Muscle of back (tissue), 11 donors: Measurements from ENCODE around the gene NPHP4. TPM values are rescaled to one million over a fixed set of nuclear protein-coding genes. Genes with fewer than 3 reads are reported as not detected.

Source experiments
- DNase-seq, 3 donors: peaks; one replicate each; pipeline versions ENCODE4 v3.0.0 to v3.0.0-alpha.2; 2013
- polyA plus RNA-seq, 10 donors: library from polyadenylated mRNA; unstranded; fragments of 120-200 nt; gene quantifications; one replicate each; pipeline ENCODE4 v1.2.1, GENCODE V29; 2013; ENCODE audit not compliant: insufficient read length in 10 of 10

The NPHP4 gene
- polyA plus RNA-seq, 10 donors, result 2.9 to 6.4 (median 3.6) TPM

DNA sequence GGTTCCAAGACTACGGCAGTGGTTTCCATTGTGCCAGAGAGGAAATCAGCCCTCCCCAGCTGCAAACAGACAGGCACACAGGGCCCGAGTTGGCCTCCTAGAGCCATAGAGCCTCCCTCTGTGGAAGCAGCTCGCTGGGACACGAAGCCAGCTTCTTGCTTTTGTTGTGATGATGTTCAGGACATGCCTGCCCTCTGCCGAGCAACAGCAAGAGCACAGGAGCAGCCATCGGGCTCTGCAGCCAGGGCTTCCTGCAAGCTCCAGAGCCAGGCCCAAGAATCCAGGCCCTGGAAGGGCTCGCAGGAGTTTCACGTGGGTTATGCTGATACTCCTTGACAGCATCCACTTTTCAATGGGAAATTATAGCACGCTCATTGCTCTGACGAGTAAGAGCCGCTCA is 18.5 kb downstream of the NPHP4 start:
- DNase-seq, result peak in 2 of 3 donors; percentile 30 to 57

DNA sequence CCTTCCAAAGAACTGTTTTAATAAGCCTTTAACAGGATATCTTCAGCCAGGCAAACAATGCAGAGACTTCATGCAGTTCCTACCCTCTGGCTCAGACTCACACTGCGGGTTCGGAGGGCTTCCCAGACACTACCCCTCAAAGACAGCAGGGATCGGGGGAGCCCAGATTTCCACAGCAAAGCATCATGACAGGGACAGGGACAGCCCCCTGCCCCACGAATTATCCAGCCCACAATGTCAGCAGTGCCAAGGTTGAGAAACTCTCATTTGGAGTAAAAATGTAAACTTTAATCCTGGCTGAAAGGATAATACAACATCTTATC is 20.1 kb downstream of the NPHP4 start:
- no peak for DNase-seq

DNA sequence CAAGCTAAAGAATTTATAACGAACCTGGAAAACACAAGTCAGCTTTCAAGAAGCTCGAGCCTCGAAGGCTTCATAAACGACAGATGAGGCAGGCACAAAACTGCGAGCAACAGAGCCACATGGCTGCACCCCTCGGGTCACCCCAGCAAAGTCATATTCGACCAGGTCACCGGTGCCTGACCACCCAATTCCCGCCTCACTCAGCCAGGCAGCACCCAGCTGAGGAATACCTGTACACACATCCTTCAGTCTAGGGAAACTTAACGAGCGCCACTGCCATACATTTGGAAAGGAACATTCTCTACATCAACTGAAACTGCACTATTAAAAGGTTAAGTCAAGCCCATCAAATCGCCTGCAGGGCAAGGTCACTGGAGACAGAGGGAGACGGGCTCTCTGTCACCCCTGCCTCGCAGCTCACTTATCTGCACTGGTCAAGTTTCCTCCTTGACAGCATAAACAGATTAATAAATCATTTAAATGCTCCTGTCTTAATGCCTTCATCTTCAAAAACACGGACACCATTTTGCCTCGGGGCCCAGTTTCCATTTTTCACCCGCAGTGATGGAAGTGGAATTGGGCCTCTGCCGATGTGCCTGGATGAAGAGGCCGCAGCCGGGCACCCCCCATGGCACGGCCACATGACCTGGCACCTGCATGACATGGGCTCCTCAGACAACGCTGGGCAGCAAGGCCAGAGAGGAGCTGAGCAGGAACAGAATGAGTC is 20.6 kb downstream of the NPHP4 start:
- no peak for DNase-seq

DNA sequence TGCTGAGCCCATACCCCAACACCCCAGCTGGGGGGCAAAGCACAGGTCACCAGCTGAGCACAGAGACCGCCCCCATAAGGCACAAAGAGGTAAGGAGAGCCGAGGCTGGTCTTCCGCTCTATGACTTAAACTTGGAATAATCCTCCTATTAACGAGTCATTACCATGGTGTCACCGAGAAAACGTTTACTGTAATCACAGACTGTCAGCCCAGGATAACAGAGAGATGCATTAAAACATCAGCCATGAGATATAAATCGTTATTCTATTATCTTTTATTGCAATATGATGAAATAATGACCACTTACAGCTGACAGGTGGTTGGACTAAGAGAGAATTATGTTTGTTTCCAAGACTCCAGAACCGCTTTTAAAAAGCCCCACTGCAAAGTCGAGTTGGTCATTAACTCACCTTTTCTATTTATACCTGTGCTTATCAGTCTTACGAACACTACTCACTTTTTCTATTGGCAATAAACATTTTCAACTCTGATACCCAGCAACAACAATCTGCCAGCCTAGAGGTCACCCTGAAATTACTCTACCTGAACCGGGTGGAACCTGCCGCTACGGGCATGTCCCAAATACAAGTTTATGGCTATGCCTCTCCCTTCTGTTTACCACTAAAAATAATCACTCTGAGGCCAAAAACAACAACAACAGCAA is 21.5 kb downstream of the NPHP4 start:
- DNase-seq, result no peak

DNA sequence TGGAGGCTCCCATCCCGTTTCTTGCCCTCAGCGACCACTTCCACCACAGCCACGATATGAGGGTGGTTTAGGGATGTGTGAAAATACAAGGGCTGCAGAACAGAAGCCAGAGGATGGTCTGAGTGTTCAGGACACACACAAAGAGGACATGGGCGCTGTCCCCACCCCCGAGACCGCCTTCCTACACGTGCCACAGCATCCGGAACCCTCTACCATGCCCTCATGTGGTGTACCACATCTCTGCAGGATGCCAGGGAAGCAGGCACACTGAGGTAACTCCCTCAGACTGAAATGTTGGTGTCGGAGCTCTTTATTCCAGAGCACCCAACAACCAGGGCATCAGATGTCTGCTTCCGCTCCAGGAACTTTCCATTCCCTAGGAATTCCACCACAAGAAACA is 23.1 kb downstream of the NPHP4 start:
- no peak for DNase-seq

DNA sequence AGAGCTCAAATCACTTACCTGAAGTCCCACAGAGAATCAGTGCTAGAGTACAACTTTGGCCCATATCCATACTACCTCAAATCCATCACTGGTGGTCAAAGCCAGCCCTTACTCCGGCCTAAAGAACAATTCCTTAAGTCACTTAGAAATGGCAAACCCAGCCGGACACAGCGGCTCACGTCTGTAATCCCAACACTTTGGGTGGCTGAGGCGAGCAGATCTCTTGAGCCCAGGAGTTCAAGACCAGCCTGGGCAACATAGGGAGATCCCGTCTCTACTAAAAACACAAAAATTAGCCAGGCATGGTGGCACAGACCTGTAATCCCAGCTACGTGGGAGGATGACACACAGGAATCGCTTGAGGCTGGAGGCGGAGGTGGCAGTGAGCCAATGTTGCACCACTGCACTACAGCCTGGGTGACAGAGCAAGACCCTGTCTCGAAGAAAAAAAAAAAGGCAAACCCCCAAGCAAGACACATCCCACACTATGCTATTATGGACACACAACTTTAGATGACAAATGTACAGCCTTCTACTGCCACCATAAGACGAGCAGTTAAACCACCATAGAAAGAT is 24.0 kb downstream of the NPHP4 start:
- DNase-seq, result no peak

DNA sequence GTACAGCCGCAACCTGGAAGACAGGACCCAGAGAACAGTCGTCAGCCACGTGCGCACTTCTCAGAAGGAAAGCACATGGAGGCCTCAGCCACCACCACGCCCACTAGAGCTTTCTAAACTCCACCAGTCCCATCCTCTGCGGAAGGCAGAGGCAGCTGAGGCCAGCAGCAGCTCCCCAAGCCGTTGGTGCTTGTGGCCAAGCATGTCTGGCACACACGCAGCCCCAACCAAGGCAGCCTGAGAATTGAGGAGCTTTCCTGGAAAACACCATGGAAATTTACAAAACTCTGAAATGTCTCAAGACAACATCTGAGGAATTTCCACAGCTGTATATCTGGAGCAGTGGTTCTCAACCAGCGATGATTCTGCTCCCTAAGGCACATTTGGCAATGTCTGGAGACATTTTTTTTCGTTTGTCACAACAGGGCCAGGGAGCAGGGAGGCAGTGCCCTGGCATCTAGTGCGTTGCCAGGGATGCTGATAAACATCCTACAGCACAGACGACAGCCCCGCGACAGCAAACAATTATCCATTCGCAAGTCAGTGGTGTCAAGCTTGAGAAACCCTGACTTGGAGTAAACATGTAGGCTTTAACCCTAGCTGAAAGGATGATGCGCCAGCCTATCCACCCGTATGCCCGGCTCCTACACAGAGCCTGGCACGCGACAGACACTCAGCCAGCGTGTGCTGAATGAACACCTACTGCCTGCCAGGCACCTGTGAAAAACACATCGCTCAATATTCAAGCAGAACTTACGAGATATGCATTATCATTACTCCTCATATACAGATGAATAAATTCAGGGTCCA is 24.7 kb downstream of the NPHP4 start:
- peak; percentile 30 to 76 (median 59) for DNase-seq

DNA sequence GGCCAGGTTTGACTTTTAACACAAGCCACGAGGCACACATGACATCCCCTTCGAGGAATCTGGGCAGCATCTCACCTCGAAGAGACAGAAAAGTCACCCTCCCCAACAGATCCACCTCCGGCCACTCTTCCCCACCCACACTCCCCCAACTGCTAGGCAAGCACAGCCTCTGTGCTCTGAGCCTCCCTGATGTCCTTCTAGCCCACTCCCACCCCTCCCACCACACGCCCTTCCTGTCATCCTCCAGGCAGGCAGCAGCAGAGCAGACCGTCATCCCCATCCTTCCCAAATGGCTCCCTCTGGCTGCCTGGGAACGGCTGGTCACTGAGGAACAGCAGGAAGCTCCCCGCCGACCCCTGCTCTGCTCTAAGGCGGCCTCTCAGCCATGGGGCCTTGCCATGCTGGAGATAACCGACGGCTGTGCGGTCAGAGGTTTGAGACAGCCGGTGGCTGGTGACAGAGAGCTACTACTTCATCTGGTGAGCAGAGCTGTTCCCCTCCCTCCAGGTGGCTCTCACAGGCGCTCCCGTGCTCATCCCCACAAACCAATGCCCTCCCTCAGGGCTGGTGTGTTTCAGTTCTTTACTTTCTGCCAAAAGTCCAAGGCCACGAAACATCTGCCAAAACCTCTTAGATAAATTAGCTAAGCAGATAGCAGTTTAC is 25.6 kb downstream of the NPHP4 start:
- peak in 2 of 3 donors; percentile 22 to 56 for DNase-seq

DNA sequence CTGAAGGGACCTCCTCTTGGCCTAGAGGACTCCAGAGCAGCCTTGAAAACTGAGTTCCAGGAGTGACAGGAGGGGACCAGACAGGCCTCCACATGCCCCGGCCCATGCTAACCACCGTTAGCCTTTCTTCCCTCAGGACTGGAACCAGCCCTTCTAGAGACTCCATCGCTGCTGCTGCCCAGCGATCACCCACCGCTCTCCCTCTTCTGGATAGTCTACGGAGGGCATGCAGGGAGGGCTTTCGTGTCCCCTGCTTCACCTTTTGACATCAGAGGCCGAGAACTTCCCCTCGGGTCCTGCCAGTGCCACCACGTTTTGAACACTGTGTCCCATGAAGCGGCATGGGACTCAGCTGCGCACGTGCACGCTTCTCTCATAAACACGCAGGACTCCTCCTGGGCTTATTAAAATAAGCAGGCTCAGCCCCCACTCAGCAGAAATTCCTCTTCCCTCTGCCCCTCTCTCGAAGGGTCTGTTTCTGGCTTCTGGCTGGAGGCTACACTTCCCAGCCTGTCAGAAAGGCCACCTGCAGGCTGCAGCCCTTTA is 26.6 kb downstream of the NPHP4 start:
- no peak for DNase-seq

DNA sequence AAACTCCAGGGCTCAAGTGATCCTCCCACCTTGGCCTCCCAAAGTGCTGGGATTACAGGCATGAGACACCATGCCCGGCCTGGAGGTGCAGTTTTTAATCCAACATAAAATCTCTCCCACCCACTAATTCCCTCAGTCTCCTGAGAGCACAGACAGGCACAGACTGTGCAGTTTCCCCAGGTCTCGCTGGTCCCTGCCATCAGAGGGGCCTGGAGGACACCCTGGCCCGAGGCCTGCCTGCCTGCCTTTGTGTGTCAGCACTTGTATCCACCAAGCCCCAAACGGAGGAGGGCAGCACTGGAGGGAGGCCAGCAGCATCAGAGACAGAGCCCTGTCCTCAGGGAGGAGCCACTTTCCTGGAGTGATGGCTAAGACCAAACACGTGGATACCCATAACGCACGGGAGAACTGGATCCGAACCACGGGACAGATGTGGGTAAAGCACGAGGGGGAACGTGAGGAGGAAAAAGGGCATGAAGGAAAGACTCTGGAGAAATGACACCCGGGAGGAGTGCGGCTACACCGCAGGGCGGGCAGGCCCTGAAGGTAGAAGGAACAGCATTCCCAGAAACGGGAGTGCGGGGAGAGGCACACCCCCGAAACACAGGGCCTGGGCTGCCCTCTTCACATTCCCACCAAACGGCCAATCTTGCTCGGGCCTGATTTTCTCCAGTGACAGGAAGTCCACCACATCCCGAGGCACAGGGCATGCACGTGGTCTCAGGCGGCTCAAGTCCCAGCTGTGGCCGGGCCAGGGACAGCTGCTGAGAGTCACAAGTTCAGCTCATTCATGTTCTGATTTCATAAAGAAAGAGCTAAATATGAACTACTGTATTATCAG is 29.7 kb downstream of the NPHP4 start:
- DNase-seq, result no peak

DNA sequence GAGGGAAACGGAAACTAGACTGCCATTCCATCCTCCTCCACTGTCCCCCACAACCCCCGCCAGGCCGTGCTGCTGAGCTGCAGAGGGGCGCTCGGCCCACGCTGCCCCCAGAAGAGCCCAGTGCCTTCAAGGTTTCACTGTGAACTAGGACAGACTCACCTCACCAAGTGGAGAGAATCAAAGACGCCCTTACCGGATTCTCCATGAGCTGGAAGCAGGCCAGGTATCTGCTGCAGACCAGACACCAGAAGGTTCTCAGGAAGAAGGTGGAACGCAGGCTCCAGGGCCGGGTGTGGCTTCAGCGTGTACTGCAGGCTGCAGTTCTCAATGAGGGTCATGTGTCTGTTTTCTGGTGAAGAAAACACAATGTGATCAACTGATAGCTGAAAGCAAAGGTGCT is 30.6 kb downstream of the NPHP4 start:
- DNase-seq, result no peak

DNA sequence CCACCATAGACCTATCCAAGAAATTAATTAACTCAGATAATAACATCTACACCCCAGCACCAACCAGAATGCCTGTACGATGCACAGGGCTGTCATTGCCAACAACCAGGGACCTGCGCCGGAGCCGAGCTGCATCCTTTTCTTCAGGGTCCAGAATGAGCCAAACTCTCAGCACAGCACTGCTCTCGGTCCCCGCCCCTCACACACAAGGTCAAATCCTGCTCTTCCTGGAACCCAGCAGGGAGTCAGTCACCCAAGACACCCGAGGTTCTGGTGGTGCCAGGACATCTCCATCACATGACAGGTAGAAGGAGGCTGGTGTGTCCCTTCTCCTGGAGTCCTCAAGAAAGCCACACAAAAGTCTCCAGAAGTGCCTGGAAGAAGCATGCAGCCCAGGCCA is 31.9 kb downstream of the NPHP4 start:
- DNase-seq, result no peak

DNA sequence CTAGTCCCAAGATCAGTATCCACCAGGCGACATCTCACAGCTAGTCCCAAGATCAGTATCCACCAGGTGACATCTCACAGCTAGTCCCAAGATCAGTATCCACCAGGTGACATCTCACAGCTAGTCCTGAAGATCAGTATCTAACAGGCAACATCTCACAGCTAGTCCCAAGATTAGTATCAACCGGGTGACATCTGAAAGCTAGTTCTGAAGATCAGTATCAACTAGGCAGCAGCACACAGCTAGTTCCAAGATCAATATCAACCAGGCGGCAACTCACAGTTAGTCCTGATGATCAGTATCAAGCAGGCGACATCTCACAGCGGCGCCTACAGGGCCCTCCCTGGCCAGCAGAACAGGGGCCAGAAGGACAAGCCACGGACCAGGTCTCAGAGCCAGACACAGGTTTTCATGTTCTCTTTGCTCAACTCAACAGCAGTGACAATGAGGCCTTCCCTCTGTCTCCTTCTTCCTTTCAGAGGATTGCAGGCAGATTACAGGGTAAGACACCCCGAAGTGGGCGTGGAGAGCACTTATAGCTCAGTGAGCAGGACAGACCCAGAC is 32.5 kb downstream of the NPHP4 start:
- DNase-seq, result no peak

DNA sequence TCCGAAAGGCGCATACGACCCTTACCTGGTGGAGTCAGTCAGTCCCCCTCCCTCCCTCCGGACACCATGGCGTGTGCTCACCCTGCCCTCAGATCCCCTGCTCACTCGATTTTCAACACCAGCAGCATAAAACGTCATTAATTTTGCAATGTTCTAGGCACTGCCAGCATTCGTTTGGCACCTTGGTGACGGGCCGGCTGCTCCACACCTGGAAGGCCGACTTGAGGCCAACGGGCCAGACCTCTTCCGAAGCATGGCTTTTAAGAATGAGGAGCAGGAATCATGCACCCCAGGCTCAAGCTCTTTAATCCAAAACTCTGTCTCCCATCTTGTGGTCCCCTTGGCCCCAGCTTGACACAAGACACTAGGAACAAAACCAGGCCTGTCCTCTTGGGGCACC is 33.1 kb downstream of the NPHP4 start:
- DNase-seq, result no peak

DNA sequence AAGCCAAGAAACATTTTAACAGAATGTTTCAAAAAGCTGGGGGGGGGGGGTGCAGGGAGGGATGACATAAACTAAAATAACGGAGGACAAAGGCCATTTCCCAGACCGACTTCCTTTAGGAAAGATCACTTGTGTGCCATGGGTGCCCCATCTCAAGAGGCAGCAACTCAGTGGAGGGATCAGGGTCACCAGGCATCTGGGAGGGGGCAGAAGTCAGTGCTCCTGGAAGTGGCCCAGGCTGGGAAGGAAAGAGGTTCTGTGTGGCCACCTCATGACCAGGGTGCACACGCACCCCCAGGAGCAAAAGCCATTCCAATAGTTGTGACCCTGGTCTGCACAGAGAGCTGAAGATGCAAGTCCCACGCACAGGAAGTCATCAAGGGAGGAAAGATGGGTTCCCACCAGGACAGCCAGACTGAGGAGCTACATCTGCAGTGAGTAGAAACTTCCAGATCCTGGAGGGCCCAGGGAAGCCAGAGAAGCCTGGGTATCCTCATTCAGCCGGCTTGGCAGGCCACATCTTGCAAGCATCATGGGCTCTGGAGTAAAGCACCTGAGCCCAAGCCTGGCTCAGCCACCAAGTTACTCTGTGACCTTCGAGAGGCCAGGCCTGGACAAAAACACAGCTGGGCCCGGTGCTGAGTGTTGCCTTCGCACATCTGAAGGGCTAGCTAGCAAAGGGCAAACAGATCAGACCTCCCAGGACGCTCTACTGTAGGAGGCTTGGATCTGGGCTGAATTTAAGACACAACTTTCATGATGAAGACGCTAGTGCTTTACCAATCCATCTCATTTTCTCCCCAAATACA is 36.0 kb downstream of the NPHP4 start:
- DNase-seq, result no peak

DNA sequence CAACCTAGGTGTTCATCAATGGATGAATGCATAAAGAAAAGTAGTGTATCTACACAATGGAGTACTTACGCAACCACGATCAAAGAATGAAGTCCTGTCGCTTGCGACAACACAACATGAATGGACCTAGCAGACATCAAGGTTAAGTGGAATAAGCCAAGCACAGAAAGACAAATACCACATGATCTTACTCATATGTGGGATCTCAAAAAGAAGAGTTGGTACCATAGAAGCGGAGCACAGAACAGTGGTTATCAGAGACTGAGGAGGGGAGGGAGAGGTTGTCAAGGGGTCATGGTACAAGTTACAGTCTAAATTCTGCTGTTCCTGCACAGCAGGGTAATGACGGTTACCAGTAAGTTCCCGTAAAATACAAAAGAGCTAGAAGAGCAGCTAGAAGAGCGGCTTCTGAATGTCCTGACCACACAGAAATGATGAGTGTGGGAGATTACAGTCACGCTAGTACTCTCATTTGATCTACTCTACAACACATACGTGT is 36.7 kb downstream of the NPHP4 start:
- DNase-seq, result no peak

DNA sequence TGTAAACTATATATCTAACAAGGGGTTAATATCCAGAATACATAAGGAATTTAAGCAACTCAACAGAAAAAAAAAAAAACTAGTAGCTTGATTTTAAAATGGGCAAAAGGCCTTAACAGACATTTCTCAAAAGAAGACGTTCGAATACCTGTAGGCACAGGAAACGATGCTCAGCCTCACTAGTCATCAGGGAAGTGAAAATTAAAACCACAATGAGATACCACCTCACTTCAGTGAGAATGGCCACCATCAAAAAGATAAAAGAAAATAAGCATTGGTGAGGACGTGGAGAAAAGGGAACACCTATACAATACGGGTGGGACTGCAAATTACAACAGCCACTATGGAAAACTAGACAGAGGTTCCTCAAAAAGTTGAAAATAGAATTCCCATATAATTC is 37.3 kb downstream of the NPHP4 start:
- no peak for DNase-seq

DNA sequence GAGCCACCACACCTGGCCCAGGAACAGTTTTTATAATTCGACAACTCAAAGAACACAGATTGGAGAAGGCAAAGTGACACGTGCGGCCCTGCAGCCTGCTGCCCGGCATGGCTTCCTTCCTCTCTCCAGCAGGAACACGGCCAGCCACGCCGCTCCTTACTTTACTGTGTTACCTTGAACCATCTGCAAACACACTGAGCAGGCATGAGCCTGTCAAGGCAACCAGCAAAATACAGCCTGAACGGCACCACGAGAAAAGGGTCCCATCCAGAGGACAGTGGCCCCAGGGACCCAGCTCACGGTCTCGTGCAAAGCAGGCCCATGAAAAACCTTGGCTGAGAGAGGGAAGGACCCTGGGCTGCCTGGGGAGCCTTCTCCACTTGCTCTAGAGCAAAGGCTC is 38.8 kb downstream of the NPHP4 start:
- no peak for DNase-seq

DNA sequence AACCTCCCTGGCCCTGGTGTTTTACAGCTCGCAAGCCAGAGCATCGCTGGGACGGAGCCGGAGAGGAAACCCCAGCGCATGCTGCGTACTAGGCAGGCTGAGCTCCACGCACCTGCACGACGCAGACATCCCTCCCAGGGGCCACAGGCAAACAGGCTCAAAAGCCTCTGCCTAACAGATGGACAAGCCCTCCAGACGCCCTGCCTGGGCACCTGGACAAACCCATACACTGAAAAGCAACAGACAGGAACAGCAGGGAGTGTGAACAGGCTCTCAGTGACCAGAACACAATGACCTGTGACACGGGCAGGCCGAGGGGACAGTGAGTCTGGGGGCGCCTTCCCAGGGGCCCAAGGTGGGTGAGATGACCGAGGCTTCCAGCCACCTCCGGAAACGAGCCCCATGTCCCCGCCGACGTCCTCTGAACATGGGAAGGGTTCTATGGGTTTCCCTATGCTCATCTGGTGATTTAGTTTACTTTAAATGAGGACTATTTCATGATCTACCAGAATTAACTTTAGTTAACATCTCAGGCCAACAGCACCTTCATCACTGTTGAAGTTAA is 40.3 kb downstream of the NPHP4 start:
- DNase-seq, result no peak
